Adrenal gland (tissue), 5 donors: ENCODE measurements around the gene AGBL4.

ENCODE experiments used
- POLR2A ChIP-seq, 2 donors: fragments of 450-650 bp; IDR thresholded peaks; one replicate each; pipeline ENCODE4 v1.6.1; 2017; ENCODE audit warnings: antibody characterized with exemption in 2 of 2, mild to moderate bottlenecking in 2 of 2, moderate library complexity in 1 of 2
- TF ChIP-seq, protein P1 (sequence below), 6 experiments: fragments of 450-650 bp in 4 of 6; fragments of 200-600 bp in 2 of 6; sonication (generic) in 1 of 6; IDR thresholded peaks; 1 replicate in 5 of 6; 2 replicates in 1 of 6; pipeline versions ENCODE4 v1.5.1 to v1.8.0; 2016 to 2021; ENCODE audit warnings: antibody characterized with exemption in 6 of 6, mild to moderate bottlenecking in 2 of 6, moderate library complexity in 1 of 6
- donor health status: DM: no; HTN: no; CAD: no.

DNA sequence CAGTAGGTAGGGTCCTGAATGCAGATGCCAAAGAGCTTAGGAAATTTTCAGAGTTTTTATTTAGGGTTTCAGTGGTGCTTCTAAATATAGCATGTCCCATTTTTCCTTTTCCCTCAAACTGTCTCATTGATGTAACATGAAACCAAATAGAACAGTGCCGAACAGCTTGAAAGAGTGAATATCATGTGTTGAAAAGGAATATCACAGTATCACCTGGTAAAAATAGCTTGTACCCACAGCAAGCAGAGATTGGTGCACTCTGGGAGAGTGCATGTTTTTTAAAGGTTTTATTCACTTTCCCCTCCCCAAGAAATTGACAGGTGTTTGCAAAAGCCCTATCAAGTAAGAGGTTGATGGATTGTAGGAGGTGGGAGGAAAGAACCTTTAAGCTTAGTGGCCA lies 43.1 kb upstream of the AGBL4 start:
- TF ChIP-seq, protein P1, sequence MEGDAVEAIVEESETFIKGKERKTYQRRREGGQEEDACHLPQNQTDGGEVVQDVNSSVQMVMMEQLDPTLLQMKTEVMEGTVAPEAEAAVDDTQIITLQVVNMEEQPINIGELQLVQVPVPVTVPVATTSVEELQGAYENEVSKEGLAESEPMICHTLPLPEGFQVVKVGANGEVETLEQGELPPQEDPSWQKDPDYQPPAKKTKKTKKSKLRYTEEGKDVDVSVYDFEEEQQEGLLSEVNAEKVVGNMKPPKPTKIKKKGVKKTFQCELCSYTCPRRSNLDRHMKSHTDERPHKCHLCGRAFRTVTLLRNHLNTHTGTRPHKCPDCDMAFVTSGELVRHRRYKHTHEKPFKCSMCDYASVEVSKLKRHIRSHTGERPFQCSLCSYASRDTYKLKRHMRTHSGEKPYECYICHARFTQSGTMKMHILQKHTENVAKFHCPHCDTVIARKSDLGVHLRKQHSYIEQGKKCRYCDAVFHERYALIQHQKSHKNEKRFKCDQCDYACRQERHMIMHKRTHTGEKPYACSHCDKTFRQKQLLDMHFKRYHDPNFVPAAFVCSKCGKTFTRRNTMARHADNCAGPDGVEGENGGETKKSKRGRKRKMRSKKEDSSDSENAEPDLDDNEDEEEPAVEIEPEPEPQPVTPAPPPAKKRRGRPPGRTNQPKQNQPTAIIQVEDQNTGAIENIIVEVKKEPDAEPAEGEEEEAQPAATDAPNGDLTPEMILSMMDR (IDR thresholded peaks at IDR 0.05) = no peak
- TF ChIP-seq POLR2A (IDR thresholded peaks at IDR 0.05) = no peak
